ENCODE results near the gene CORO2B.

DNA sequence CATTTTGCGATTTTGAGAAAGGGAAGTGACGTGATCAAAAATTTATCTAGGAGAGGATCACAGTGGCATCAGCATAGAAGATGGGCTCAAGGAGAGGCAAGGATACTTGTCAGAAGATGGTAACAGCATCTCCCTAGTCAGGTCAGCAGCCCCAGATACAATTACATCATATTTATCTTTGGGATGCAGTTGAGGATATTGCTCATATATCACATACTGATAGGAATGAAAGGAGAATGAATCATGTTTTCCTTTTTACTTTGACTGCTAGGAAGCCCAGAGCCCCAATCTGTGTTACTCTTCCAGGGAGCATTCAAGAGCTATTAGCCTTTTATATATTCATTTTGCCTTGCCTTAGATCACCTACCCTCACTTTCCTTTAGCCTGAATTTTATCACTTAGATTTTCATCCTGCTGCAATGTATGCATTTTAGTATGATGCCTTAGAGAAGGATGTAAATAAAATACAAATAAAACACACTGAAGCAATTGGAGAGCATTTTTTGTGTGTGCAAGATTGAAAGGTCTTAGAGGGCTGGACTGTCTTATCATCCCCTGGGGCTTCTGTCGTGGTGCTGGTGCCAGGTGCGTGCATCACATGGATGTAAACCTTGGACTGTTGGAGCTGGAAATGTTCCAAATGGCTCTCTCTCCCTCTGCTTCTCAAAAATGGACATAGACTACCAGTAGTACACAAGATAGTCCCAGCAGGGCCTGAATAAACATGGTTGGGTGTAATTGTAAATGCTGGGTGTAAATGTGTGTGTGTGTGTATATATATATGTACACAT, 40.3 kb downstream of the CORO2B start:
- TF ChIP-seq, protein P1, sequence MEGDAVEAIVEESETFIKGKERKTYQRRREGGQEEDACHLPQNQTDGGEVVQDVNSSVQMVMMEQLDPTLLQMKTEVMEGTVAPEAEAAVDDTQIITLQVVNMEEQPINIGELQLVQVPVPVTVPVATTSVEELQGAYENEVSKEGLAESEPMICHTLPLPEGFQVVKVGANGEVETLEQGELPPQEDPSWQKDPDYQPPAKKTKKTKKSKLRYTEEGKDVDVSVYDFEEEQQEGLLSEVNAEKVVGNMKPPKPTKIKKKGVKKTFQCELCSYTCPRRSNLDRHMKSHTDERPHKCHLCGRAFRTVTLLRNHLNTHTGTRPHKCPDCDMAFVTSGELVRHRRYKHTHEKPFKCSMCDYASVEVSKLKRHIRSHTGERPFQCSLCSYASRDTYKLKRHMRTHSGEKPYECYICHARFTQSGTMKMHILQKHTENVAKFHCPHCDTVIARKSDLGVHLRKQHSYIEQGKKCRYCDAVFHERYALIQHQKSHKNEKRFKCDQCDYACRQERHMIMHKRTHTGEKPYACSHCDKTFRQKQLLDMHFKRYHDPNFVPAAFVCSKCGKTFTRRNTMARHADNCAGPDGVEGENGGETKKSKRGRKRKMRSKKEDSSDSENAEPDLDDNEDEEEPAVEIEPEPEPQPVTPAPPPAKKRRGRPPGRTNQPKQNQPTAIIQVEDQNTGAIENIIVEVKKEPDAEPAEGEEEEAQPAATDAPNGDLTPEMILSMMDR (IDR thresholded peaks at IDR 0.05; ENCODE audit: low read length): no peak
- TF ChIP-seq EZH2 (optimal IDR thresholded peaks at IDR 0.05; ENCODE audit: low read depth, low read length): no peak
